Activated CD4-positive, CD25-positive, alpha-beta regulatory T cell (primary cell): Measurements from ENCODE around the gene AGRN.

Experiments
- DNase-seq, 4 experiments: peaks; one replicate each; lab custom pipeline; 2025; lab: John Stamatoyannopoulos, UW

AGRN gene

DNA sequence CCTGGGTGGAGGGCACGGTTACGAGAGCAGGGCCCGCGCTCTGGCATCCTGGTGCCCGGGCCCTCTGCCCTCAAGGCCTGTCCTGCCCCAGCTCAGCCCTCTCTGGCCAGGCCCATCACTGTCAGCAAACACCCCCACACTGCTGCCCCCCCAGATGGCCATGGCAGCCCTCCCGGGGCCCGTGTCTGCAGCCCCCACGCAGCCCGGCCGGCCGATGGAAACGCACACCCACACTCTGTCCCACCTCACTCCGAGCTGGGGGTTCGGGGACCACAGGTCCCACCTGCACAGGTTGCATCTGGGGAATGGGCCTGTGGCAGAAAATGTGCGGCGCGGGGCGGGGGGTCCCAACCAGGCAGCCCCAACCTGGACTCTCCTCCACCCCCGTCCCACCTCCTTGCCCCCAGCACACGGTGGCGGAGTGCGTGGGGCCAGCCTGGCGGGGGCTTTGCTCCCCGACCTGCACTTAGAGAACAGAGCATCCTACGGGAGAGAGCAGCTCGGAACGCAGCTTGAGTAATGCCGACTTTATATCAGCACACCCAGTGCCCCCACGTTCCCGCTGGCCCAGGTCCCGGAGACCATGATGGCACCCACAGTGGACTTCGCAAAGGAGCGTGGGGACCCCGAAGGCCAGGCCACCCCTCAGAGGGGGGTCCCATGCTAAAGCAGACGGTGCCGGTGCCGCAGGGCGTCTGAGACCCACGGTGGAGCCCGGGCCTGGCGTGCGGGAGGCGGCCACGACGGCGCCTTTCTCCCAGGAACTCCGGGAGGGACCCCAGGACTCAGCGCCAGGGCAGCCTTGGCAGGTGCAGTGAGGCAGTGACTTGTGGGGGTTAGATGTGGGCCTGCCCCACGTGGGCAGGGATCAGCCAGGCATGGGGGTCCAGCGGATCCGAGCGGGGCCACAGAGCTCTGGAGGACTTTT is 61.7 kb downstream of the AGRN start:
- no peak for DNase-seq

DNA sequence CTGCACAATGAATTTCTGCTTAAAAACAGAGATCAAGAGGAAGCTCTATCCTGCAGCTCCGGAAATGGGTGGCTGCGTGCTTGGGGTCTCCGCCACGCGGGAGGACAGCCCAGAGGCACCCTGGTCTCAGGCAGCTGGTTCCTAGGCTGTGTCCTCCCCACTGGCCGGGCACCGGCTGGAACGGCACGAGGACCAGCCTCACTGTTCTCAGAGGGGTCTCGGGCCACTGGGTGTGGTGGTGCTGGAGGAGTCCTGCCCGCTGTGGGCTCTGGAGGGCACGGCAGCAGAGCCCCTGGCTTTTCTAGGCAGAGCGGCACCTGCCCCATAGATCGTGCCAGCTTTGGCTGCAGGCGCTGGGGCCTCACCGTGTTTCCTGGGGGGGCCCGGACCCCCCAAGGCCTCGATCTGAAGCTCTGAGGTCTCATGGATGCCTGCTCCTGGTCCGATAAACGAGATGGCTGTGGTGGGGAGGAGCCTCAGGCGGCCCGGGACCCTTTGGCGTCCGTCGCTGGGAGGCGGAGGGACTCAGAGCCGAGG is 62.4 kb downstream of the AGRN start:
- DNase-seq = no peak

DNA sequence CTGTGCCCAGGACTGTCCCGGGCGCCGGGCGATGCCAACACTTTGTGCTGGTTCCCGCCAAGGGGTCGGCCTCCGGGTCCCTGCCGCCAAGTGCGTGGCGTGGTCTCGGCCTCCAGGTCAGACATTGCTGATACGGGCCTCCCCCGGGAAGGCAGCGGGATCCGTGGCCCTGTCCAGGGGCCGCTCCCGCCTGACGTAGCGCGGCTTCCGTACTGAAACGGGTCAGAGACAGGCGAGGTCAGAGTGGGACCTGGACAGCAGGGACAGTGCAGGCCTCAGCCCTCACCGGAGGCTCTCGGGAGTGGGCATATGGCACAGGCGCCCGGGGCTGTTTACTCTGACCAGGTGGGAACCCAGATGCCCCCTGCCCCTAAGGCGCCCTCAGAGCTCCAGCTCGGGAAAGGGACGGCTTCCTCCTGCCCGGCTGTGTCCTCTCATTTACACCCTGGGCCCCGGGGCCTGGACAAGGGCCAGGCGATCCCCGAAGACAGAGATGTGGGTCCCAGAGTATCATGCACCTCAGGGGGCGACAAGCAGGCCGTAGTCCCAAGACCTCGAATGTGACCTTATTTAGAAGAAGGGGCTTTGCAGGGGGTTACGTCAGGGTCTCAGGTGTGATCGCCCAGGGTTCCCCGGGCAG is 63.0 kb downstream of the AGRN start:
- no peak for DNase-seq

DNA sequence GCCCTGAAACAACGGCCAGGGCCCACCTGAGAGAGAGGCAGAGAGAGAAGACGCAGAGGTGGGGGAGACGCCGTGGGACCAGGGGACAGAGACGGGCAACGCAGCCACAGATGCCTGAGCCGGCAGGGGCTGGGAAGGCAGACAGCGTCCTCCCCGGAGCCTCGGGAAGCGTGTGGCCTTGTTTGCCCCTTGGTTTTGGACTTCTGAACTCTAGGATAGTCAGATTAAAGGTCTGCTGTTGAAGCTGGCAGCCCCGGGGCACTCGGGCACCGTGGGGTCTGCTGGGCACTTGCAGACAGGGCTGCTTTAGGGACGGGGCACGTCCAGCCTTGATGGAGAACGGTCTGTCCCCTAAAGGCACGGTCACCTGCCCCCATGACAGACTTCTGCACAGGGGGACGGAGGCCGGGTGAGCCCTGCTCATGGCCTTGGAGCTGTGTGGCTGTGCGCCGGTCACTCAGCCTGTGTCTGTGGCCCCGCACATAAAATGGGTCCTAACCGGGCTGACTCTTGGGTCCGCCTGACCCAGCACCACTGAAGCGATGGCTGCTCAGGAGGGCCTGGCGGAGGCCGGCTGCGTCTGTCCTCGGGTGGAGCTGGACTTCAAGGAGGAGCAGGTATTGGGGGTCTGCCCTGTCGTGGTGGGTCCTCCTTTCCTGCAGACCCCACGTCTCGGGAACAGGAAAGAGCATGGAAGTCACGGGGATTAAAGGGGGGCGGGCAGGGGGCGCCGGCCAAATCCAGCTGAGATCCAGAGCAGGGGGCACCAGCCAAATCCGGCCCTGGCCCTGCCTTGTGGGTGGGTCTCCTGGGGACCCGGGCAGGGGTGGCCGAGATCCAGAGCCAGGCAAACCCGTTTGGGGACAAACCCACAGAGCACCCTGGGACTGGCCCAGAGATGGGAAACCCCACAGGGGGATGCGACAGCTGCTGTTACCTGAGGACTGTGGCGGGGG is 63.8 kb downstream of the AGRN start:
- no peak for DNase-seq

DNA sequence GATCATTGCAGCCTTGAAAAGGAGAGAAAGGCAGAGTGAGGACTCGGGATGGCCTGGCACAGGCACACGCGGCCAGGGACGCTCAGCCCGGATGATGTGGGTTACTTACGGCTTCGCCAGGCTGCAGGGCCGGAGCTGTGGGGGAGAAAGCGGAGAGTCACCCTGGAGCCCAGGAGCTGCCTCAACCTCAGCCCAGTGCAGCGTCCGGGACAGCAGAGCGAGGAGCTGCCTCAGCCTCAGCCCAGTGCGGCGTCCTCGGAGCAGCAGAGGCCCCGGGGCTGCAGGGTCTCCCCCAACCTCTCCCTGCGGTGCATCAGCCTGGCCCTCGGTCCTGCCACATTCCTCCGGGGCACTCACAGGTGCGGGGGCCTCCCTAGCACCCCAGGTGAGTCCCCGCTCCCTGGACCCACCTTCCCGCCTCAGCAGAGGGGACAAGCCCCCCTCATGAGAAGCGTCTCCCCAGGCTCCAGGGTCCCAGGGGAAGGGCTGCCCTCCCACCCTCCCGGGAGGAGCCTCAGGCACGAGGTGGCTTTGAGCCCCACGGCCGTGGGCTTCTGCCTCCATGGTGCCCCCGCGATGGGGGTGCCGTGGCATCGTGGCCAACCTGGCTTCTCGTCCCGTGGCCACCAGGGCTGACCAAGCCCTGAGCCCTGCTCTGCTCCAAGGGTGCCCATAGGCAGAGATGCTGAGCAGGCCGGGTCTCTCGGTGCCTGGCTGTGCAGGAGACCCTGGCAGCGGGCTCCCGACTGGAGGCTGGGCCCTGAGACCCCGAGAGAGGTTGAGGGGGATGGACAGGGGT is 64.7 kb downstream of the AGRN start:
- no peak for DNase-seq

DNA sequence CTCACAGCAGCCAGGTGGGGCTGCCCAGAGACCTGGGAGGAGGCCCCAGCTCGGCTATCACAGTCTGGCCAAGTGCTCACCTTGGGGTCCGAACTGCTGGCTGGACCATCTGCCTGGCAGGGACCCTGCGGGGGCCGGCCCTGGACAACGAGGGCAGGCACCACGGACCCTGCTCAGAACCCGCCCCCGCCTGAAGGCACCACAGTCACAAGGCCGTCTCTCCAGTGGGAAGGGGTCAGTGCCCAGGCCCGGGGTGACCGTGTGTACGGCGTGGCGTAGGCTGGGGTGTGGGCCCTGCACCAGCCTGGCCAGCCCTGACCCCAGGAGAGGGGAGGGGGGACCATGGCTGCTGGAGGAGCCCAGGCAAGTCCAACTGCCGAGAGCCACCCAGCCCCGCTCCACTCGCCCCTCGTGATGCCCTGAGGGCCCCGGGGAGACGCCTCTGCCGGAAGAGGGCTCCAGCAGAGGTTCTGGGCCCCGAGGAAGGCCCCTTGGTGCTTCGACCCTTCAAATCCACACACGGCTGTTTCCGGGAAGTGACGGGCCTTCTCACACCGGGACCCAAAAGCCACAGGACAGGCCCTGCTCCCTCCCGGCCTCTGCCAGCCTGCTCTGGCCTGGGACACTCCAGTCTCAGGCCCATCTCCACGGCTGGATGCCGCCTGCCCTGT is 65.4 kb downstream of the AGRN start:
- DNase-seq = no peak

DNA sequence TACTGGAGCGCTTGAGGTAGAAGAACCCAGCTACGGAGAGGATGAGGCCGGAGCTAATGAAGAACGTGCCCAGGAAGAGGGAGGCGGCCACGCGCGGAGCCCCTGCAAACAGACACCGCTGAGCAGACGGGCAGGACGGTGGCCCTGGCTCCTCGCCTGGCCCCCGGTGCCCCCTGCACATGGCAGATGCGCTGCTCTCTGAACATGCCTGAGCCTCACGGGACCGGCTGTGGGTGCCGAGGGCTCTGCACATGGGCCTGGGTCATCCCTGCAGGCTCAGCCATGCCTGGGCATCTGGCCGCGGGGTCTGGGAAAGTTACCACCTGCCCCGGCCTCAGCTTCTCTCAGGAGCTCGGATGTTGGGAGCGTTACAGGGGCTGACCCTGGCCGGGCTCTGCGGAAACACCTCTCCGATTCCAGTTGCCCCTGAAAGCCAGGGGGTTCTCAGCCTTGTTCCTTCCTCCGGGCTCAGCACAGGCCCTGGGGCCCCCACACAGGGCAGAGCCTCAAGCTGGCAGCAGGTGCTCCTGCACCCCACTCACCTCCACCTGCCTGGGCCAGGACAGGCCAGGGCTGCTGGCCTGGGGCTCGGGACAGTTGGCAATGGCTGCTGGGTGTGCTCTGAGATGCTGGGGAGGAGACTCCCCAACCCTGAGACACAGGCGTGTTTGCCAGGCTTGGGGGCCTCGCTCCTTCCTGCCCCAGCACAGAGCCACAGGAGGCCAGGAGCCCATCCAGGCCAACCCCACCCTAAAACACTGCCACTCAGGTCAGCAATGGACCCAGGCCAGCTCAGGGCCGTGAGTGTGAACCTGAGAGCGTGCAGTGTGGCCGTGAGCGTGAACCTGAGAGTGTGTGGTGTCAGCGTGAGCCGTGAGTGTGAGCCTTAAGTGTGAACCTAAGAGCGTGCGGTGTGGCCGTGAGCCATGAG is 66.3 kb downstream of the AGRN start:
- DNase-seq = no peak

DNA sequence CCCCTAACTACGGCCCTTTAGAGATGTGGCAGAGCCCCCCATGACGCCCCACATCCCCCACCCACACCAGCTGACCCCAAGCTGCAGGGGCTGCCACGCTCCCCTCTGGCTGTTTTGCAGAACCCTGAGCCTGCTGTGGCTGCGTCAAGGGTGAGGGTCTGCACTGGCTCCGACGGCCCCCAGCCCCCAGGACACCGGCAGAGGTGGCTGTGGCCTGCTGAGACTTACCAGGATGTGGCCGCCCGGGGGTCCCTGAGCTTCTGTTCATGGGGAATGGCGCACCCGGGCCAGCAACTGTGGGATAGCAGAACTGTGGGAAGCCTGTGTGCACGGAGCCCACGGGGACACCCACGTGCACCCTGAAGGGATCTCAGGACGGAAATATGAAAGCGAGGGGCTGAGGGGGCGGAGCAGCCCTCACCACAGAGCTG is 67.0 kb downstream of the AGRN start:
- no peak for DNase-seq

DNA sequence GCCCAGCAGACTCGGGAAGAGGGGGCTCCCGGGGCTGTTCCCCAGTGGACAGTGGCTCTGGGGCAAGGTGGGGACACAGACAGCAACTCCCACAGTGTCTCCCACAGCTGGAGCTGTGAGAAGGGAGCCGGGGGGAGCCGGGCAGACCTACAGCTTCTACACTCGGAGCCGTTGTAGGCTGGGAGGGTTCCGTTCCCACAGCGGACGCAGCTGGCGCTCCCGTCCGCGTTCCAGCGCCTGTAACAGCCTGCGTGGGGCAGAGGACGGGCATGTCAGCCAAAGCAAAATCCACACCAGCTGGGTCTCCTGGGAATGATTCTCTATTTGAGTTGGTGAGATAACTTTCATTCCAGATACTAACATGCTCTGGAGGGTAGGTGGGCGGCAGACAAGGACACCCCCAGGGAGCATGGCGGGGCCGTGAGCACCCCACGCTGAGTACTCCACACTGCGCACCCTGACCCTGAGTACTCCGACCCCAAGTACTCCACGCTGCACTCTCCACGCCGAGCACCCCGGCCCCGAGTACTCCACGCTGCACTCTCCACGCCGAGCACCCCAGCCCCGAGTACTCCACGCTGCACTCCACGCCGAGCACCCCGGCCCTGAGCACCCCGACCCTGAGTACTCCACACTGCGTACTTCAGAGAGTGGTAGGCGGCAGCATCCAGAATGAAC is 67.6 kb downstream of the AGRN start:
- DNase-seq = no peak

DNA sequence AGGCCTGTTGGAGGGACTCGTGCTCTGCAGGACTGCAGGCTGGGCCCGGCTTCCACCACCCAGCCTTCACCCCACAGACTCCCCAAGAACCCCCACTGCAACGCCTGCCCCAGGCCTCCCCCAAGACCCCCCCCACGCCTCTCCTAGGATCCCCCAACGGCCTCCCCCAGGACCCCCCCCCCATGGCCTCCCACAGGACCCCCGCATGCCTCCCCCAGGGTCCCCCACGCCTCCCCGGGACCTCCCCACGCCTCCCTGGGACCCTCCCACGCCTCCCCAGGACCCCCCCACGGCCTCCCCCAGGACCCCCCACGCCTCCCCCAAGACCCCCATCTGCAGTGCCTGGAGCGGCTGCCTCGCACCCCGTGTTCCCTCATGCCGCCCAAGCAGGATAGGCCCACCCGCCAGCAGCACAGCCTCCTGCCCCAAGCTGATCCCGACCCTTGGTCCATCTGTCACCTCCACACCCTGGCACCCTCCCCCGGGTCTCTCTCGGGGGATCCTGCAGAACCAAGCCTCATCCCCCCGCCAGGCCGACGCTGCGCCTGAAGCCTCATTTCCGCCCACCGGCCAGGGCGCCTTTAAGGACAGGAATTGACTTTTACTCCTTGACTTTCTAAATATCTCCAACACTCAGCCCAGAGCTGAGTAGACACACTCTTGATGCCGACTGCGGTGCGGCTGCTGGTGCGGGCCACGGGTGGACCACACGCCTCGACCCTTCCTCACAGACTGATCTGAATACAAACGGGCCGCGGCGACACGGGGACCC is 68.3 kb downstream of the AGRN start:
- DNase-seq = no peak

DNA sequence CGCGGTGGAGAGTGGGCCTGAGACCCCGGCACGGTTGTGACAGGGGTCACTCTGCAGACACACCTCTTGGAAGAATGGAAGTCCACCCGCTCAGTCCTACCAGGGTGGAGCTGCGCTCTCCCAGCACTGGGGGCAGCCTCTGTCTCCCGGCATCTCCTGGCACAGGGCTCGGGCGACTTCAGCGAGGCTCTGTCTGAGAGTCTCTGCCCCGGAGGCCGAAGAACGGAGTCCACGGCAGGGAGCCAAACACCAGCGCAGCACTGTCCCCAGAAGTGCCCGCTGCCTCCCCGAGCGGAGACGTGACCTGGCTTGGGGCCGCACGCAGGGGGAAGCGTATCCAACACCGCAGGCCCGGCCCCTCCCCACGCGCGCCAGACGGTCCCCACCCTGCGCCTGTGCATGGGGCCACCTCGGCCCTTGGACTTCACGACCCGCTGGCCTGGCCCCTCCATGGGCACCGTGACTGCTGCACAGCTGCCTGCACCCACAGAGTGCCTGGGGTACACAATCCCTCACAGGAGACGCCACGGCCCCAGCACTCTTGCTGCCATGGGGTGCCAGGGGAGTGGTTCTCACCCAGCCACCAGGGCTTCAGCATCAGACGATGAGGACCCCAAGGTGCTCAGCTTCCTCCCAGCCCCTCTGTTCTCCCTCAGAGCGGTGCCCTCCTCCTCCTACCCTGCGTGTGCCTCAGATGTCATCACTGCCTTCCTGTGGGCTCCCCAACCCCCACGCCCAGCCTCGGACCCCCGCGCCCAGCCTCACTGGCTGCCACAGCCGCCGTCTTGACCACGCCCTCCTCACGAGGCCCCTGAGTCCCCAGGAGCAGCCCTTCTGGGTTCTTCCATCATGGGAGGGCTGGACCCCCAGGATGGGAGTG is 69.1 kb downstream of the AGRN start:
- no peak for DNase-seq

DNA sequence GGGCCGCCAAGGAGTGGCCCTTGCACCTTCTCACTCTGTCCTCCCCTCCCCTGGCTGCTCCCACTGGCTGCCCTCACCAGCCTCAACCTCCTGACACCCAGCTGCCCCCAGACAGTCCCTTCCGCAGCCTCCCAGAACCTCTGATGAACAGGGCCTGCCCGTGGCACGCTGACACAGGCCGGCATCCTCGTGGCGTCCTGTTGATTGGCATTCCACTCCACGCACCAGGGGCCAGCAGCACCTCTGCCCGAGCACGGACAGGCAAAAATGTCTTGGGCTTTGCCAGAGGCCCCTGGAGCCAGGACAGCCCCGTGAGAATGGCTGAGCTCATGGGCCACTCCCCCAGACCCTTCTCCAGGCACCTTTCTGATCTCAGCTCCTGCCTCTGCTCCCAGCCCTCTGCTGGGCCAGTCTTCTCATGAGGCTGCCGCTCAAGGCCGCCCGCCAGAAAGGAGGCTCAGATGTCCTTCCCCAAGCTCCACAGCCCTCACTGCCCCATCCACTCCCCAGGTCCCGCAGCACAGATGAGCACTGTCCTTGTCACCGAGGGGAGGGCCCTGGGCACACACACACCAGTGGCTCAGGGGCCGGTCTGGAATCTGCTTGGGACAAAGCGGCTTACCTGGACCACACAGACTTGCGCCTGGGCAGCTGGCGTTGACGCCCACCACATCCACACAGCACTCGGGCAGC is 70.0 kb downstream of the AGRN start:
- no peak for DNase-seq

DNA sequence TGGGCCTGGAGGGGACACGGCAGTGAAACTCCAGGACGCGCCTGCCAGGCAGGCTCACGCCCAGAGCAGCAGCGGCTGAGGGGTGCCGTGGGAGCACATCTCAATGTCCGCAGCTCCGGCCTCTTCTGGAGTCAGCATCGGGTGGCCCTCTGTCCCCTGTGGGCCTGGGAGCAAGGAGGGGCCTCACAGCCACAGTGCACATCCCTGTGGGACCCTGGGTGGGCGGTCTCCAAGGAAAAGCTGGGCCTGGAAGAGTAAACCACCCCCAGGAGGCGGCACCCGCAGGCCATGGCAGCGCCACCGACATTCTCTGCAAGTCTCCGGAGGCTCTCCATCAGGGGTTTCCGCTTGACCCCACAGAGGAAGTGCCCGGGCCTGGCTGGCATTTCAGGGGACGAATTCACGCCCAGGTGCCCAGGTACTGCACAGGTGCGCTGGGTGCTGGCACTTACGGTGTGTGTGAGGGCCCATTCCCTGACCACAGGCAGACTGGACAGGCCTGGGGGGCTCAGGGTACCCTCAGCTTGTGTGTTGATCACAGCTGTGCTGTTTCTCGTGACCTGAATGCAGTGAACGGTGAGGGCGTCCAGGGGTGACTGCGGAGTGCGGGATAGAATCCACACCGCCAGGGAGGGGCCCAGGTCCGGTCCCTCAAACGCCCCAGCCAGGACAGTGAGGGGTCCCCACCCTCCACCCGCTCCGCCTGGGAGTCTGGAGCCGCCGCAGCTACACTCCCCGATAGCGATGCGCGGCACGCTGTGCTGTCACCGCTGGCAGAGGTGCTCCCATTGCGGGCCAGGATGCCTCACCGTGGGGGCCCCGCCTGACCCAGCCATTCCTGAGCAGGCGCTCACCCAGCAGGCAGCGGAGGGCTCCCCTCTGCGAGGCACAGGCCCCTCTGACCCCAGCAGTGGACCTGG is 70.8 kb downstream of the AGRN start:
- no peak for DNase-seq

DNA sequence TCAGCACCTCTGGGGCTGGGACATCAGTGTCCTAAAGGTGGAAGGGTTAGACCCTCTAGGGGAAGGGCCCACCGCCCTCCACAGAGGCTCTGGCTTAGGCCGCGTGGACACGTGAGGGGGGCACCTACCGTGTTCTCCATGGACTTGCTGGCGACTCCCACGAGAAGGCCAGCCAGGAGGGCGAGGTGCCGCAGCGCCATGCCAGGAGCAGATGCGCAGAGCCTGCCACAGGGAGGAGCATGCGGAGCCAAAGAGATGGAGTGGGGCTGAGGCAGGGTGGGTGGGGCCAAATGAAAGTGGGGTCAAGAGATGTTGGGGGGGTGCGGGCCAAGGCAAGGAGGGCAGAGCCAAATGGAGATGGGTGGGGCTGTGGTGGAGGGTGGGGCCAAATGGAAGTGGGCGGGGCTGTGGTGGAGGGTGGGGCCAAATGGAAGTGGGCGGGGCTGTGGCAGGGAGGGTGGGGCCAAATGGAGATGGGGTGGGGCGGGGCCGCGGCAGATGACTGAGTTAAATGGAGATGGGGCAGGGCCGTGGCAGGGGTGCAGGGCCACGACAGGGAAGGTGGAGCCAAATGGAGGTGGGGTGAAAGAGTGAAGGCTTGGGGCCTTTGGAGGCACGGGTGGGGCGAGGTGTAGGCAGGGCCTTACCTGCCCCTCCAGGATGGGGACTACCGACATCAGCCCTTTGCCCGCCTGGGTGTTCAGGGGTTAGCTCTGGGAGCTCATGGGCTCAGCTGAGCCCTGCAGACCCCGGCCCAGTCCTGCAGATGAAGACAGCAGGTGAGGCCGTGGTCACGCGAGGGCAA is 71.6 kb downstream of the AGRN start:
- no peak for DNase-seq
